ENCODE data around the gene LRRC36.

LRRC36 gene

DNA sequence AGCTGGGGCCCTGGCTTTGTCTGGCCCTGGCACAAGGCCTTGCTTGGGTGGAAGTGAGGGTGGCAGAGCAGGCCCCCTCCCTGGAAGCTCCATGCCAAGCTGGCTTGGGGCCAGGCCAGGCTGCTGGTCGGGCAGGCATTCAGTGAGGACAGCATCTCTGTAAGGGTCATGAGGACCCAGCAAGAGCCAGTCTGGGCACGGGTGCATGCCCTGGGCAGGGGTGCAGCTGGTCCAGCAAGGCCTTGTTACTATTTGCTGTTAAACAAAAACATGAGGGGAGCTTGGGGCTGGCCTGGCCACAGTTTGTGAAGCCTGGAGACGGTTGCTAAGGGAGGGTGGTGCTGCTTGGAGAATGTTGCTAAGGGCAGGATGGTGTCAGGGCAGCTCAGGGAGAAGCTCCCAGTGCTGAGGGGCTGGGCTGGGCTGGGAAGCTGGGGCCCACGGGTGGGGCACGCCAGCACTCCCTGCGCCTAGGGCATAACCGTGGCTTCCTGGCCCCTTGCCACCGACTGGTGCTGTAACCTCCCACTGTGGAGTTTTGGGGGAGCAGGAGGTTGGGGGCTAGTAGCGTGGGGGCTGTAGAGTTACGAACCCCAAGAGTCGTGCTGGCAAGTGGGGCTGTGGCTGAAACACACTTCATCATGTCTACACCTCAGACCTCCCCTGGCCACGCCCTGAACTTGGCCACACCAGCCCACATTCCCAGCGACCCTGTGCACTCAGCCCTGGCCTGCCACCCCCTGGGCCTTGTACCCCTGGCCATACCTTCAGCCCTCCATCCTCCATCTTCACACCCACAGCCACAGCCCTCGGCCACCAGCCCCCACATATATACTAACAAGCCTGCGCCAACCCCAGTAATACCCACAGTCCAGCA, 65.0 kb downstream of the LRRC36 start:
- no peak for DNase-seq

DNA sequence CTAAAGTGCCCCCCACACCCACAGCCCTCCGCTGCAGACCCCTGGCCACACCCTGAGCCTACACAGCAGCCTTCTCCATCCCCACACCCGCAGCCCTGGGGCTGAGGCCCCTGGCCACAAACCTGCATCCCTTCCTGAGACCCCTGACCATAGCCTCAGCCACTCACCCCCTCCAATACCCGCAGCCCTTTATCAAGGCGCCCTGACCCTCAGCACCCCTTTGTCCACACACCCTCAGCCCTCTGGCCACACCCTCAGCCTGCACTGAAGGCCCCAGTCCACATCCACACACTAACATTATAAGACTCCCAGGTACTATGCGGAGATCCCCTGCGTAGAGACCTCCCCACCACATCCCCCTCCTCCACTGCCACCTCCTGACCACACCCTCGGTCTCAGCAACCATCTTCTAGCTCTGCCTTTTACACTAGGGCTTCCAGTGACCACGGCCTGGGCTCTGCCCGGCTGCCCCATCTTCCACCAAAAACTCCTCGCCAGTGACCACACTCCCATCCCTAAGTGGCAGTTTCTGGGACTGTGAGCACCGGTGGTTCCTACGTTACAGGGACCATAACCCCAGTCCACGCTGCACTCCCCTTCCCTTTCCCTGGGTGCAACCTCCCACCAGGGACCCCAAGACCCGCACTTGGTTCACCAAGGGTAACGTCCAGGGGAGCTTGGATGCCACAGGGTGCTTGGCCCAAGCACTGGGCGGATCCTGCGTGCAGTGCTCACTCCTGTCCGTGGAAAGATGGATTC, 65.9 kb downstream of the LRRC36 start:
- no peak for DNase-seq

DNA sequence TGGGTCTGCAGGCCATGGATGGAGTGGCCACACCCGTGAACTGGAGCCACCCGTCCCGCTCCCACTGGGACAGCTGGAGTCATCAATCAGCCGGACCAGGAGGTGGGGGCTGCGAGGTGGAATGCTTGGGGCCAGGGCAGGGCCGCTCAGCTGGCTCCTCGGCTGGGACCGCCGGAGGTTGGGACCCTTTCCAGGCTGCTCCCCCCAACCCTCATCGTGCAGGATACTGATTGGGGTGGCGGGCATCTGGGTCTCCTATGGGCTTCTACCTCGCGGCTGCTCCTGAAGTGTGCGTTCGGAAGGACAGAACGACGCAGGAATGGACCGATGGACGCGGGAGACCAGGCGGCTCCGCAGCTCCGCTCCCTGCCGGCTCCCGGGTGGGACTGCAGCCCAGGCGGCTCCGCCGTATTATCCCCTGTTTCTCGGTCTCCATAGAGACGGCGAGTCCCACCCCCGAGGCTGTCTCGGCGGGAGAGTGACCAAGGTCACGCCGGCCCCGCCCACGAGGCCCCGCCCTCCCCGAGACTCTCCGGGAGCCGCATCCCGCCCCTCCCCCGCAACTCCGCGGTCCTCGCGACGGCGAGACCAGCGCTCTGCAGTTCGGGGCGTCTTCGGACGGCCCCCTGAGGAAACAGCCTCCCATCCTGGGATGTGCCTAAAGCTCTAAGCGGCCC, 66.6 kb downstream of the LRRC36 start, which contains the start of gene TPPP3:
Gene TPPP3, minus strand, starts transcription at position 388 of the 677 bp plus-strand sequence. CDS start 2,387 bp downstream, outside the sequence.
- DNase-seq = peak; percentile 67 to 85

DNA sequence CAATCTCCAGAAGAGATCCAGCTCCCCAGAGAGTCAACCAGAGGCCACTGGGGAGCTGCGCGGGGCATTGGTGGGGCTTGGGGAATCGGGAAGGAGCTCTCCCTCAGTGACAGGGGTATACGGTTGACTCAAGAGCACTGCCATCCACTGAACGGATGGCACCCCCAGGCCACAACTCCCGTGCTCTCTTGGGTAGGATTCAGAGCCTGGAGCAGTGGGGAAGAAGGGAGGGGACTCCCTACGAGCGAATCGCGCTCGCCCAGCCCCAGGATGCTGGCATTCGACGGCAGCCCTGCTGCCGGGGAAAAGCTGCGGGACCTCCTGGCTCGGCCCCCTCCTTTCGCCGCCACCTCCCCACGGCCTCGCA, 67.2 kb downstream of the LRRC36 start:
- DNase-seq = no peak

DNA sequence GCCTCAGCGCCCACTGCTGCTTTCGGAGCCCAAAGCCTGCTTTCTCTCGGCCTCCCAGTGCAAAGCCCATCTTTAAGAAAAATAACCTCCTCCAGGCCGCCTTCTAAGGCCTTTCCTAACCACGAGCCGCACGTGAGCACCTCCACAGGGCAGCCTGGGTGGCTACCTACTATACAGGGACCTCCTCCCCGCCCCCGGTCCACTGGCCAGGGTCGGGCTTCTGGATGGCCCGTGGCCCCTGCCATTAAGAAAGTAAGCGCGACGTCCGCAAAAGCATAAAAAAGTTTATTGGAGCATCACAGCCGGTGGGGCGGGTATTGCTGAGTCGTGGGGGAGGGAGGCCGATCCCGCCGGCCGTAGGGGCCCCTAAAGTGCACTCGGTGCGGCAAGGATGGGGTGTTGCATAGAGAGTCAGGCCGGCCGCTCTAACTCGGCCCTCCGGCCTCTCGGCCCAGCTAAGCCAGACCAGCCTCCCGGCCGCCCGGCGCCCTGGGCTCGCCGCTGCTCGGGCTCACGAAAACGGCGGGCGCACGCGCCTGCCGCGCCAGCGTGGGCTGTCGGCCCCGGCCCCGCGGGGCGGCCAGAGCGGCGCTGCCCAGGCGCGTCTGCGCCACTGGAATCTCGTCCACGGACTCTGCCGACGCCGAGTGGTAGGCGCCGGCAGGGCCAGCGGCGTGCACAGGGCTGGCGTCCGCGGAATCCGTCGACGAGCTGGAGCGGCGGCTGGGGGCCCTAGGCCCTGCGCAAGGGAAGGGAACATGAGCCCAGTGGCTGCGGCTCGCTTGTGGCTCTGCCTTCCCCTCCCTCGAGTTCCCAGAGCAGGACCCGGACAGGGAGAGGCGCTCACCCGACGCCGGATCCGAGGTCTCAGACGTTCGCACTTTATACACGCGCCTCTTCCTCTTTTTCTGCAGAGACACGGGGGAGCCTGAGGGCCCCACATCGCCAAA, 67.8 kb downstream of the LRRC36 start:
- DNase-seq = peak in 1 of 2 experiments; percentile 10

DNA sequence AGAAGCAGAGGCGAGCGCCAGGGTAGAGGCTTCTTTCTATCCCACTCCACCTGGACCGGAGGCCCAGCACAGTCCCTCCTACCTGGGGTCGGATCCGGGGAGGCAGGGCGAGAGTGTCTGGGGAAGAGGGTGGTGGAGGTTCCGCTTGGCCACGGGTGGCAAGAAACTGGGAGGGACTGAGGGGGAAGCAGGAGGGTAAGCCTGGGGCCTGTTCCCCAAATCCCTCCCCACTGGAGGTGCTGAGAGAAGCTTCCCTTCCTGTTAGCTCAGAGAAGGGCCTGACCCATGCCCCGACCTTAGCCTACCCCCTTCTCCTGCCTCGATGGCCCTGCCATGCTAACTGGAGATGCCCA, 68.5 kb downstream of the LRRC36 start:
- DNase-seq = no peak

DNA sequence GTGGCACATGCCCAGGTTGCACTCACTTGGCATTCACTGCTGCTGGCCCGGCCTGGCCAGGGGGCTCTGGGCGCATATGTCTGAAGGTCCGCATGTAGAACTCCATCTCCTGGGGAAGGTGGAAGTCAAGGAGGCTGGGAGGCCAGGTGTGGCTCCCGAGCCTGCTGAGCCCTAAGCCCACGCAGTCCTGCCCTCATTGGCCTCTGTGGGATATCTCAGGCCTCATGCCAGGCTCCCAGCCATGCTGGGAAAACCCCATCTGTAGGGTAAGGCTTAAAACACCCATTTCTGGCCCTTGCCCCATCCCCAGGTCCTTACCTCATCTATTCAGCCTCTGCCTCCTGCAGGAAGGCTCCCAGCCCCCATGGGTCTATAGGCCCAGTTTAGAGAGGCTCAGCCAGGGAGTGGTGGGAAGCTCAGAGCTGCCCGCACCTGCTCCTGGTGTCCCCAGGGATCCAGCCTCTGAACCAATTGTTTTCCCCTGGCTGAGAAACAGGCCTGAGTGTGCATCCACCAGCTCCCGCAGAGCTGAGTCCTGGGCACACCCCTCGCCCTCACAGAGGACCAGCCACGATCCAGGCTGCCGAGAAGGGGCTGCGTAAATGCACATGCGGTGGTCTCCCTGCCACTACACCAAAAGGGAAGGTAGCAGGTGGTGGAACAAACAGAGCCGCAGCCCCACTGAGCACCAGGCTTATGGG, 69.0 kb downstream of the LRRC36 start:
- DNase-seq = peak; percentile 65 to 80

DNA sequence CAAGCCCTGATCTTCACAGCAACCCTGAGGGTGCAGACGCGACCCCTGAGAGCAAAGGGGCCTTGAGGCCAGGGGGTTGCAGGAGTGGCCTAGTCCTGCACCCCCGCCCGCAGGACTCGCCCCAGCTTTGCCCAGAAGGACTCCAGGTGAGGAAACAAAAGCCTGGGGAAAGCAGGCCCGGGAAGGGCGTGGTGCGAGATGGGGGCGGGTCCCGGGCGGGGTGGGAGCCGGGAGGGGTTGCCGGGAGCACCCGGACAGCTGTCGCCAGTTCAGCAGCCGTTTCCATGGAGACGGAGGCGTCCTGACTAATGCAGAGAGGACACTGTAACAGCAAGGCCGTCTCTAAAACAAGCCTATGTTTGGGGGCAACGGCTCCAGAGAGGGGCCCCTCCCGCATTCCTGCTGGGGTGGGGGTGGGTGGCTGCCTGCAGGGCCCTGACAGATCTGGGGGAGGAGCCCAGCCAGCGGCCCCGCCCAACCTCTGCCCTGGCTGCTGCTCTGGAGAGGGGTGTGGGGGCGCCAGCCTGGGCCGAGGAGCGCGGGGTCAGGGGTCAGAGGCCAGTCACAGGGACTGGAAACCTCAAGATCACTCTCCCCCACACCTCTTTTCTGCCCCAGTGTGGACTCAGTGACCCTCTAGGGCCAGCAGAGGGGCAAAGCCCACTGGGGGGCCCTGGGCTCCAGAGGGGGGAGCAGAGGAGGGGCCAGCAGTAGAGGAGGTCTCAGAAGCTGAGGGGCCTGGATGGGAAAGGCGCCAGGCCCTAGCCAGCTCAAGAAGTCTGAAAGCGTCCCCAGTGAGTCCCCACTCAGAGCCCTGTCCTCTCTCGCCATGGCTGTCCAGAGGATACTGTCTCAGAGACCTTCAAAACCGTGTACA, 69.8 kb downstream of the LRRC36 start:
- peak; percentile 48 to 82 for DNase-seq

DNA sequence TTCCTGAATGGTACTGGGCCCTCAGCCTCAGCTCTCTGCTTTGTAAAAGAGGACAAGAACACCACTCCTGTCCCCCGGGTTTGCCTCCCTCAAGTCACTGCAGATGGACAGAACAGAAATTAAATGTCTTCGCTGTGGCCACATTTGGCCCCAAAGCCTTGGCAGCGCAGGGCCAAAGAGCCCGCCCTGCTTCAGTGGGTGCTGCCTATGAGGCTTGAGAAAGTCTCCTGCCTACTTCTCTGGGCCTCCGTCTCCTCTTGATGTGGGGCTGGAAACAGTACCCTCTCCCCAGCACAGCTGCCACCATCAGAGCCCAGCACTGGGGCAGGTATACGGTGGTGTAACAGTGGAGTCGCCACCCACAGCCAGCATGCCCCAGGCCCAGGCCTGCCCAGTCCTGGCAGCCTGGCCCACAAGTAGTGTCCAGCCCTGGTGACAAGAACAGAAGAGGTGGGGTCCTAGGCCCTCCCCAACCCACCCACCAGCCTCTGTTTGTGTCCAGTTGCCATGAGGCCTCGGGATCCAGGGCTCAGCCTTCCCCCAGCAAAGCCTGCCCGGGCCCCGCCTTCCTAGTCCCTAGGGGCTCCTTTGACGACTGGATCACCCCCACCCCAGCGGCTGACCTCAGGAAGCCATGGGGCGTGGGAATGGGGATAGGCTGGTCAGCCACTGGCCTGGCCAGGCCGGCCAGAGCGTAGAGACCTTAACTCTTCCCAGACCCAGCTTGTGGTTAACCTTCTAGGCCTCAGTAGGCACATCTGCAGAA, 70.6 kb downstream of the LRRC36 start:
- DNase-seq = no peak

DNA sequence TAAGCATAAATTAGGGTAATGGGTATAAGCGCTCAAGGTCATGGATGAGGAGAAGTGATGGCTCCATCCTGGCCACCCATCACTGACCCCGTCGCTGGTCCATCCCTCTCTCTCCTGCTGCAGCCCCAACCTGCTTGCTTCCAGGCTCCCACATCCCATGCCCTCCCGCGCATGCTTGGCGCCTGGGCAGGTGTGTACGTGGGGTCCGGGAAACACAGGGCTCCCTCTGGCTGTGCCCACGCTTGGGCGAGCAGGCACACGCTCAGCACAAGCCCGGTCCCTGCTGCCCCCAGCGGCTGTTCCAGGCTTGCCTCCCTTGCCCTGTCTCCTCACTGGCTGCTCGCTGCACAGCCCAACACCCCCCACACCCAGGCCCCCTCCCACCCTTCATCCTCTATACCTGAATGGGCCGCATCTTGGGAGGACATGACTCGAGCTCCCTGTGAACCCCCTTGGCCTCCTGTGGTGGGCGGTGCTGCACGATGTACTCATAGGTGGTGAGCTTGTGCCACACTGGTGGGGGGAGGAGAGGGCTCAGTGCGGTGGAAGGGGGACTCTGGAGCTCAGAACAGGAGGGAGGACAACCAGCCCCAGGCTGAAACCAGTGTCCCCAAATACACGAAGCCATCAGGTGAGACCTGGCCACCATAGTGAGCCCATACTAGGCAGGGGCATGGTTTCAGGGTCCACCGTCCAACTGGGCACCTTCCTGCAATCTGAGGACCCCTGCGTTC, 71.4 kb downstream of the LRRC36 start:
- DNase-seq = no peak

DNA sequence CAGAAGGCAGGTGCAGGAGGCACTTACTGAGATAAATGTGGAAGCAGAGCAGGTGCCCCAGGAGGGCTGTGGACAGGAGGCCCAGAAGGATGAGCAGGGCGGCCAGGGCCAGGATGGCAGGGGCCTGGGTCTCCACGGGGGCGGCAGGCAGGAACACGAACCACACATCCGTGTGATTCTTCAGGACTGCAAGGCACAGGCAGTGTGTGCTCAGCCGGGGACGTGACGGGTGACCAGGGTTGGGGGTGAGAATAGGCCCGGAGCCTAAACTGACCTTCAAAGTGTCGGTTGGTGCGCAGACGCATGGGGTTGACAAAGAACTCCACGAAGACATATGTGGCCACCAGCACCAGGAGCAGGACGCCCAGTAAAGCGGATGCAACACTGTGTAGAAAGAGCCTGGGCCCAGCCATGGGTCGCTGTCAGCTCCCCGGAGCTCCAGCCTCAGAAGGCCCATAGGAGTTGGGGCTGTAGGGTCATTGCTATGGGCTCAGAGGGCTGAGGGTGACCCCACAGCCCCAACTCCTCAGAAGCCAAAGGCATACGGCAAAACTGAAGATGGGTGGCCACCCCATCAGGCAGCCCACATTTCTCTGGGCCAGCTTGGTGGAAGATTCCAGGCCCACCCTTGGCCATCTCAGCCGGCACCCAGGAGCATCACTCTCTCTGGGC, 72.1 kb downstream of the LRRC36 start:
- DNase-seq = no peak

DNA sequence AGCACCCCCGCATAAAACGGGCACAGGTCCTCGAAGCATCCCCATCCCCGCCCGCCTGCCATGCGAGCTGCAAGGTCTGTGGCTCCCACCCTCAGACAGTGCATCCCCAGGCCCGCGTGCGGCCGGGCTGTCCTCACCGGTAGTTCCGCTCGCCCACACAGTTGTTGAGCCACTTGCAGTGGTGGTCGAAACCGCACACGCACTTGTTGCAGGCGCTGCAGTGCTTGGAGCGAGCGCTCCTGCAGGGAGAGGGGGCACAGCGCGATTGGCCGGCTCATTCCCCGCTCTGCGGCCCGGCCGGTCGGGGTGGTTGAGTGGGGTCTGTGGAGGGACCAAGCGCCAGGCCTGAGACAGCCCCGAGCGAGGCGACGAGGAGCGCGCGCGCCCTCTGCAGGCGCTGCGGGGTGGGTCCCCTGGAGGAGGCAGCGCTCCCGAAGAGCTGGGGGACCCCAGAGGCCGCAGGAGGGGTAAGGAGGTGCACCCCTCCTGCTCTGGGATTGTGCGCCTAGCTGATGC, 72.7 kb downstream of the LRRC36 start:
- DNase-seq = no peak

DNA sequence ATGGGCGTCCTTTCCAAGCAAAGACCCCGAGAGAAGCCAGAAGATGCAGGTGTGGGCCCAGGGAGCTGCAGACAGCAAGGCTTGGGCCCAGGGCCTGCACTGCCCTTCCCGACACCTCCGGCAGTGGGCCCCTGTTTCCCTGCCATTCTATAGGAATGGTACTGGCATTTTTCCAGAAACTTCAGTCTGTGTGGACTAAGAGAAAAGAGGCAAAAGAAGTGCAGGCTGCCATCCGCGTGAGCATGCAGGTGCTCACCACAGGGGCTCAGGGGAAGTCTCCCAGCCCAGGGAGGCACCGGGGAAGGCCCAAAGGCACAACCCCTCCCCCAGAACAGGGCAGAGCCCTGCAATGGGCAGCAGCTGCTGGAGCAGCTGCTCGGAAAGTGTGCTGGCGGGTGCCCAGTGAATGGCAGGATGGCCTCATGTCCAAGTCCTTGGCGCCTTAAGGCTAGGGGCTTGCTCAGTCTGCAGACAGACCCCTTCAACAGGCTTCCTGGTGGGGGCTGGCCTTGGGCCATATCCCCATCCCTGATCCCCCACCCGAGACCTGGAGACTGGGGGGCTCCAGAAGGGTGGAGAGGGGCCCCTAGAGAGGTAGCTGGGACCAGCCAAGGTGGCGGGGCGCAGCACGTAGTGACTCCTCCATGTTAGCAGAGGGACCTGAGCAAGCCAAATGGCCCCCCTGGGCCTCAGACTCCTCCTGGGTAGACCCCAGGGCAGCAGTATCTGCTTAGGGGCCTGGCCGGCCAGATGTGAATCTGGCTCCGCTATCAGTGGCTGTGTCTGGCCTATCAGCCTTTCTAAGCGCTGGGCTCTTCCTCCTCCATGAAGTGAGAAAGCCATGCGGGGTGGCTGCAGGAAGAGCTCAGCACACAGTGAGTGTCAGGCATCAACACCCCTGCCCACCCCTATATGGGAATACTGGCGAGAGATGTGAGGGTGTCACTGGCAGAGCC, 73.4 kb downstream of the LRRC36 start:
- peak in 1 of 2 experiments; percentile 18 for DNase-seq

DNA sequence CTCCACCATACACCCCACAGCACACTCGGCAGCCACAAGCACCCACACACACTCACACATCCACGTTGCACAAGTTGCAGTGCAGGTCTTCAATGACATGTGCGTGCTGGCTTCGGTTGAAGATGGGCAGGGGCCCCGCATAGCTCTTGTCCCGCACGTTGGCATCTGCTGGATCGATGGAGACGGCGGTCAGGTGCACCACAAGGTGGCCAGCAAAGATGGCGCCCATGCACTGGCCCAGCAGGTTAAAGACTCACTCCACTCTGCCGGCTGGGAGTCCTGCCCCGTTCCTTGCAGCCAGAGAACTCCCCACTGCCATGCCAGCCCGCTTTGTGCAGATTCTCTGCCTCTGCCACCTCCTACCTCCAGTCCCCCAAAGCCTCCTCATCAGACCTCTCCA, 74.3 kb downstream of the LRRC36 start:
- DNase-seq = no peak

DNA sequence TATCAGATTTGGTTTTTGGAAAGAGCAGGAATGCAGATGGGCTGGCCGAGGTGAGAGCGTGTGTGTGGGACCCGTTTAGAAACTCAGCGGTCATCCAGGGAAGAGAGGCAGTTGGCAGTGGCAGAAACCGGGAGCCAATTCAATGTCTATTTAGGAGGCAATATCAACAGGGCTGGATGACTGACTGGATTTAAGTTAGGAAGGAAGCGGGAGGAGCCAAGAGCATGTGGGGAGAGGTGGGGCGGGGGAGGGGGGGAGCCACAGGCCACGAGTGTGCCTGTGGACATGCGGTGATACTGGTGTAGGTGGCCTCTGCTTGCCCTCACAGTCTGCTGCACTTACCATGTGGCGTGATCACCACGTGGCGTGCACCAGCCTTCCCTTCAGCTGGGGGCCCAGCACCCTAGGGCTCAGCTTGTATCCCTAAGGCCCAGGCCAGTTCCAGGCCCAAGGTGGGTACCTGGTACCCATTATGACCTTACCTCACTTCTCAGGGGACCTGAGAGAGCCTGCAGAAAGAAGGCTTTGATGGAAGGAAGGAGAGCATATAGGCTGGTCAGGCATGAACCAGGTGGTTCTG, 77.5 kb downstream of the LRRC36 start:
- no peak for DNase-seq

DNA sequence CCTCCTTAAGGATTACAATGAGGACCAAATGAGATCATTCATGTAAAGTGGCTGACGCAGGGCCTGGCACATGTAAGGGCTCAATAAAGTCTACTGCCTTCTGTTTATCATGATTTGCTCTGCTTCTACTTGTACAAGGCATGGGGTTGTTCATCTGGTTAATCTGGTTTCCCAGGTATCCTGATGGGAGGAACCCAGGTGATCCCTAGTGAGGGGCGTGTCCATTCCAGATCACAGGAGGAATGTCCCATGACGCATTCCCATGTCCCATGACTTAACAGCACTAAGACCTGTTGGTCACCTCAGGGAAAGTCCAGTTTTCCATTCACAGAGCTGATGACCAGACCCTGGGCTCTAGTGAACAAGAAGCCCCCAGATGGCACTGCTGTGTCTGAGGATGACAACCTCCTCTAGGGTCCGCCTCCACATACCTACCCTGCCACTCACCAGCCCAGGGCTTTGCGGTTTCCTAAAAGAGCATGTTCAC, 78.2 kb downstream of the LRRC36 start:
- no peak for DNase-seq

DNA sequence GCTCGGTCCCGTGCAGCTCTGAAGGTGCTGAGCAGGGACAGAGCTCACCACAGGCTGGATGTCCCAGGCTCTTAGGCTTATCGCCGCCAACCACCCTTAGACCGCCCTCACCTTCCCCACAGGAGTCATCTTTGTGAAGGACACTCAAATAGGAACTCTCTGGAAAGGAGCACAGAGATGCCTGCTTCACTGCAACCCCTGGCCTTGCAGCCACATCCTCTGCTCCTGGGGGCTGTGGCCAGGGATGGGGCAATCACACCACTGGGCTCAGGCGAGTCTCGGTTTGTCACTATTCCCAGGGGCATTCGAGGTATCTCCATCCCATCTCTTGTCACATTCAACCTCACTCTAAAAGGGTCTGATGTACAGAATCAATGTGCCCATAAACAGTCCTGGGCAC, 78.7 kb downstream of the LRRC36 start:
- no peak for DNase-seq

Measured in NCI-H187 (cell line).